HEK293T (cell line): ENCODE measurements around the gene CCR9.

Source experiments
- CTCF ChIA-PET: fragments of 350-600 bp; formaldehyde crosslinking; extraction: SDS; loops from one replicate; lab custom pipeline; 2021; ENCODE audit warnings: antibody characterized with exemption, inconsistent platforms; lab: Yijun Ruan, JAX
- POLR2A ChIA-PET: fragments of 350-600 bp; formaldehyde crosslinking; extraction: SDS; loops from one replicate; lab custom pipeline; 2020; ENCODE audit warnings: antibody characterized with exemption, inconsistent platforms; lab: Yijun Ruan, JAX
- DNase-seq: peaks from one replicate; pipeline ENCODE4 v3.0.0; 2012; ENCODE audit warnings: mixed read lengths; ENCODE audit errors: extremely low spot score
- ARNT ChIP-seq: fragments of 450-650 bp; IDR thresholded peaks from 2 replicates; pipeline ENCODE4 v1.6.1; 2017; ENCODE audit warnings: mild to moderate bottlenecking
- BHLHE40 ChIP-seq: fragments of 450-650 bp; IDR thresholded peaks from 2 replicates; pipeline ENCODE4 v1.6.1; 2016; ENCODE audit warnings: mild to moderate bottlenecking, moderate library complexity, borderline replicate concordance
- CTBP1 ChIP-seq: fragments of 450-650 bp; IDR thresholded peaks from 2 replicates; pipeline ENCODE4 v1.6.1; 2016; ENCODE audit warnings: borderline replicate concordance
- ELF4 ChIP-seq: fragments of 450-650 bp; IDR thresholded peaks from 2 replicates; pipeline ENCODE4 v1.6.1; 2017; ENCODE audit warnings: antibody characterized with exemption
- FOXA1 ChIP-seq: fragments of 450-650 bp; IDR thresholded peaks from 2 replicates; pipeline ENCODE4 v1.6.1; 2016; ENCODE audit warnings: mild to moderate bottlenecking
- FOXK2 ChIP-seq: fragments of 450-650 bp; IDR thresholded peaks from 2 replicates; pipeline ENCODE4 v1.6.1; 2016; ENCODE audit warnings: mild to moderate bottlenecking
- FOXM1 ChIP-seq: fragments of 450-650 bp; IDR thresholded peaks from 2 replicates; pipeline ENCODE4 v1.6.1; 2017; ENCODE audit warnings: mild to moderate bottlenecking, borderline replicate concordance
- HDGF ChIP-seq: fragments of 450-650 bp; IDR thresholded peaks from 2 replicates; pipeline ENCODE4 v1.6.1; 2017; ENCODE audit warnings: antibody characterized with exemption, borderline replicate concordance
- L3MBTL2 ChIP-seq: fragments of 450-650 bp; conservative IDR thresholded peaks from 2 replicates; pipeline ENCODE4 v1.6.1; 2016; ENCODE audit warnings: mild to moderate bottlenecking
- LEF1 ChIP-seq: fragments of 450-650 bp; IDR thresholded peaks from 2 replicates; pipeline ENCODE4 v1.6.1; 2017; ENCODE audit warnings: mild to moderate bottlenecking, borderline replicate concordance
- NFRKB ChIP-seq: fragments of 450-650 bp; IDR thresholded peaks from 2 replicates; pipeline ENCODE4 v1.6.1; 2016; ENCODE audit warnings: mild to moderate bottlenecking, moderate library complexity
- SP1 ChIP-seq: fragments of 450-650 bp; IDR thresholded peaks from 2 replicates; pipeline ENCODE4 v1.6.1; 2017
- SUZ12 ChIP-seq: fragments of 450-650 bp; IDR thresholded peaks from 2 replicates; pipeline ENCODE4 v1.6.1; 2016; ENCODE audit warnings: mild to moderate bottlenecking
- TARDBP ChIP-seq: fragments of 450-650 bp; IDR thresholded peaks from 2 replicates; pipeline ENCODE4 v1.6.1; 2016
- ZNF384 ChIP-seq: fragments of 450-650 bp; IDR thresholded peaks from 2 replicates; pipeline ENCODE4 v1.6.1; 2016
- TF ChIP-seq, protein P1 (sequence below): fragments of 450-650 bp; IDR thresholded peaks from 2 replicates; pipeline ENCODE4 v1.6.1; 2016

Gene CCR9

DNA sequence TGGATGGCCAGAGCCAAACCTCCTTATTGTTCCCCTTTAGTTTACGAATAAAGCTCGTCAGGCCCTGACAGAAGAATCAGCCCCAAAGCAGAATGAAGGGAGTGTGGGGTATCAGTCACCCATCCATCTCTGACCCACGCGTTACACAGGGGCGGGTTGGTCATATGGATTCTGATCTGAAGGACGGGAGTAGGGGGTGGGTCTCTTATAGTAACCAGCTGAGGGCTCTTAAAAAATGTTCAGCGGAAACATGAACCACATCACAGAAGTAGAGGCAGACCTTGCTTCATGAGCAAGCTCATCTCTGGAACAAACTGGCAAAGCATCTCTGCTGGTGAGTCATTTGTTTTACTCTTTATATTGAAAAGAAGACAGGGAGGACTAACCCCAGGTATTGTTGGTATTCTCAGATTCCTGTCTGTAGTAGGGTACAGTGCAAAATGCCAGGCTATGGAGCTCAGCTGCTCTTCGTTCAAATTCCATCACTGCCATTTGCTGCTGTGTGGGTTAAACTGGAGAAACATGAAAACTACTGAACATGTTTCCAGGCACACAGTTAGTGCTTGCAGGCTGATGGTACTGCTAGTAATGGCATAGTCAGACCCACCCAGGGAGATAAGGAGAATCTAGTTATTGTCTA lies 57.0 kb downstream of the CCR9 start, which contains the start of gene CXCR6:
Gene CXCR6 (plus strand): TSS at position 258 of the 640 bp plus-strand sequence. CDS start 3,018 bp downstream, outside the sequence.
- ChIA-PET POLR2A (no interaction called here), CTCF (no interaction called here)
- DNase-seq, result no peak
- TF ChIP-seq L3MBTL2 (no peak), NFRKB (no peak), BHLHE40 (no peak), CTBP1 (no peak), LEF1 (no peak), ELF4 (no peak), SUZ12 (no peak), TARDBP (no peak), FOXA1 (no peak), SP1 (no peak)

DNA sequence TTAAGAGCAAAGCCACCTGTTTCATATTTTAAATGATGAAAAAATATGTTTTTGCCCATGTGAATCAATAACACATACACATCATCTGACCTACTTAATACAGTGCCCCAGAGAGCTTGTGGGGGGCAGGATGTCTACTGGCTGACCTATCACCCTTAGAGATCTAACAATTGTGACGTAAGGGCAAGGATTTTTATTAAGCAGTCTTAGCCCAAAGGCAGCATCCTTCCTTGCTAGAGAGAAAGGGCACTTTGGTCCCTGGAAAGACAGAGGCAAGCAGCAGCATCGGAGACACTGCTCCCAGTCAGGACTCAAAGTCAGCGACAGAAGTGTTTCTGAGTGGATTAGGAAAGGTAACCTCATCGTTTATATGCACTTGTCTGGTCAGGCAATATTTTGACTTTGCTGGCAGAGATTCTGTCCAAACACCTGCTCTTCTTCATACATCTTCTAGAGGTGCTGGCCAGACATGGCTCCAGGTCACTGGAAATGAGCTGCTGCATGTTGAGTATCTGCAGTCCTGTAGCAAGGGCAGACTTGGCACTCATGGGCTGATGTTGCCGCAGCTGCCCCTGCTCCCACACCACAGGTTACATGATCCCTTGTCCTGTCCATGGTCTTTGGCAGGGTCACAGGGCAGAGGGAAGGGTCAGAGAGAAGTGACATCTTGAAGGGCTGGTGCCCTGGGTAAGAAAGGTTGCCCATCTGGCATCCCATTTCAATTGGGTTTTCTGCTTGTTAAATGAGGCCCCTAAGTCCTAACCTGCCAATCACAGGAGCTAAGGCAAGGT lies 58.7 kb downstream of the CCR9 start:
- ChIA-PET POLR2A (no interaction called here), CTCF (interaction anchor here (0.6 kb wide), 1 partner anchor 15 kb away, joined by 3 read pairs; no protein-coding TSS in a partner anchor)
- TF ChIP-seq NFRKB, result no peak
- no peak for TF ChIP-seq ZNF384
- no peak for TF ChIP-seq SUZ12
- TF ChIP-seq ELF4, result no peak
- TF ChIP-seq, protein P1, sequence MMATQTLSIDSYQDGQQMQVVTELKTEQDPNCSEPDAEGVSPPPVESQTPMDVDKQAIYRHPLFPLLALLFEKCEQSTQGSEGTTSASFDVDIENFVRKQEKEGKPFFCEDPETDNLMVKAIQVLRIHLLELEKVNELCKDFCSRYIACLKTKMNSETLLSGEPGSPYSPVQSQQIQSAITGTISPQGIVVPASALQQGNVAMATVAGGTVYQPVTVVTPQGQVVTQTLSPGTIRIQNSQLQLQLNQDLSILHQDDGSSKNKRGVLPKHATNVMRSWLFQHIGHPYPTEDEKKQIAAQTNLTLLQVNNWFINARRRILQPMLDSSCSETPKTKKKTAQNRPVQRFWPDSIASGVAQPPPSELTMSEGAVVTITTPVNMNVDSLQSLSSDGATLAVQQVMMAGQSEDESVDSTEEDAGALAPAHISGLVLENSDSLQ, result no peak
- no peak for TF ChIP-seq SP1
- TF ChIP-seq HDGF, result no peak
- no peak for TF ChIP-seq LEF1
- no peak for TF ChIP-seq TARDBP
- TF ChIP-seq BHLHE40, result no peak
- no peak for TF ChIP-seq CTBP1
- DNase-seq, result no peak

DNA sequence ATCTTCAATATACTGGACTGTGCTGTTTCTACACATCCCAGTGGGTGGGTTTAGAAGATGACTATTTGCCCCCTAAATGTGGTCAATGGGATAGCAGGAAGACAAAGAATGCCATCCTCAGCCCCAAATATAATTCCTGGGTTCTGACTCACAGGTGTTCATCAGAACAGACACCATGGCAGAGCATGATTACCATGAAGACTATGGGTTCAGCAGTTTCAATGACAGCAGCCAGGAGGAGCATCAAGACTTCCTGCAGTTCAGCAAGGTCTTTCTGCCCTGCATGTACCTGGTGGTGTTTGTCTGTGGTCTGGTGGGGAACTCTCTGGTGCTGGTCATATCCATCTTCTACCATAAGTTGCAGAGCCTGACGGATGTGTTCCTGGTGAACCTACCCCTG lies 60.0 kb downstream of the CCR9 start:
- CTCF ChIA-PET, result no interaction called here
- TF ChIP-seq, protein P1, result no peak
- no peak for TF ChIP-seq SUZ12
- TF ChIP-seq FOXA1, result no peak
- no peak for TF ChIP-seq HDGF
- no peak for TF ChIP-seq CTBP1
- no peak for TF ChIP-seq LEF1
- no peak for TF ChIP-seq ZNF384
- DNase-seq, result no peak
- POLR2A ChIA-PET, result no interaction called here

DNA sequence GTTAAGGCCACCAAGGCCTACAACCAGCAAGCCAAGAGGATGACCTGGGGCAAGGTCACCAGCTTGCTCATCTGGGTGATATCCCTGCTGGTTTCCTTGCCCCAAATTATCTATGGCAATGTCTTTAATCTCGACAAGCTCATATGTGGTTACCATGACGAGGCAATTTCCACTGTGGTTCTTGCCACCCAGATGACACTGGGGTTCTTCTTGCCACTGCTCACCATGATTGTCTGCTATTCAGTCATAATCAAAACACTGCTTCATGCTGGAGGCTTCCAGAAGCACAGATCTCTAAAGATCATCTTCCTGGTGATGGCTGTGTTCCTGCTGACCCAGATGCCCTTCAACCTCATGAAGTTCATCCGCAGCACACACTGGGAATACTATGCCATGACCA lies 60.5 kb downstream of the CCR9 start:
- POLR2A ChIA-PET, result no interaction called here
- no peak for TF ChIP-seq NFRKB
- no peak for TF ChIP-seq SP1
- no peak for TF ChIP-seq FOXK2
- CTCF ChIA-PET, result no interaction called here
- no peak for DNase-seq

DNA sequence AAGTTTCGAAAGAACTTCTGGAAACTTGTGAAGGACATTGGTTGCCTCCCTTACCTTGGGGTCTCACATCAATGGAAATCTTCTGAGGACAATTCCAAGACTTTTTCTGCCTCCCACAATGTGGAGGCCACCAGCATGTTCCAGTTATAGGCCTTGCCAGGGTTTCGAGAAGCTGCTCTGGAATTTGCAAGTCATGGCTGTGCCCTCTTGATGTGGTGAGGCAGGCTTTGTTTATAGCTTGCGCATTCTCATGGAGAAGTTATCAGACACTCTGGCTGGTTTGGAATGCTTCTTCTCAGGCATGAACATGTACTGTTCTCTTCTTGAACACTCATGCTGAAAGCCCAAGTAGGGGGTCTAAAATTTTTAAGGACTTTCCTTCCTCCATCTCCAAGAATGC lies 61.0 kb downstream of the CCR9 start:
- DNase-seq, result no peak
- POLR2A ChIA-PET, result no interaction called here
- CTCF ChIA-PET, result no interaction called here
- TF ChIP-seq SP1 (no peak), TARDBP (no peak), L3MBTL2 (no peak), SUZ12 (no peak), LEF1 (no peak), ZNF384 (no peak), BHLHE40 (no peak), FOXM1 (no peak), ARNT (no peak), FOXK2 (no peak)
- TF ChIP-seq, protein P1, result no peak

DNA sequence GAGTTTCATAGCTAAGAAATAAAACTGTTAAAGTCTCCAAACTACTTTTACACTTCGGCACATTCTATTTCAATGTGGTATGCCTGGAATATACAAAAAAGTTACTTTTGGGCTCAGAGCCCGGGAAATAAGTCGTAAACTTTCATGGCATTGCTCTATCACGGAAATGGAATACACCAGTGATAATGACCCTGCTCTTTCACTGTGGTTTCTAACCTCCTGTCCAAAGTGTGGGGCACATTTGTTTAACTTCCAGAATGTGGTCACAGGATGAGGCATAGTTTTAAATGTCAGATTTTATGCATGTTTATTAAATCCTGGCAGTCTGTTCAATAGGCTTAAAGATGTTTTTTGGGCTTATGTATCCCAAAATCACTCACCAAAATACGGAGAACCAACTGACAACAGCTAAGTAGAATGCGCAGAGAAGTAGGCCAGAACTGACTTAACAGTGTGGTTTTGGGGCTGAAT lies 62.0 kb downstream of the CCR9 start:
- TF ChIP-seq FOXM1 (no peak), SUZ12 (no peak), LEF1 (no peak), BHLHE40 (no peak), NFRKB (no peak), CTBP1 (no peak), L3MBTL2 (no peak), HDGF (no peak), ZNF384 (no peak), FOXK2 (no peak)
- ChIA-PET CTCF (no interaction called here), POLR2A (no interaction called here)
- DNase-seq, result no peak
